Osteoblast (primary cell): ENCODE data around the gene AFF3. TPM values are rescaled to one million over a fixed set of nuclear protein-coding genes. Genes with fewer than 3 reads are reported as not detected.
A peak's percentile ranks its signal among the peaks of the same experiment; 100 is the strongest.

Experiments
- DNase-seq: peaks from one replicate; pipeline ENCODE4 v3.0.0; 2011; ENCODE audit warnings: low spot score, mixed read lengths; ENCODE audit not compliant: insufficient read length; ENCODE audit errors: missing footprints
- H2AFZ ChIP-seq: 2 replicates; pipeline ENCODE4 v1.6.0; 2011; ENCODE audit warnings: mild to moderate bottlenecking, low read length
- H3K27ac ChIP-seq: 2 replicates; pipeline ENCODE4 v1.5.1; 2011; ENCODE audit warnings: mild to moderate bottlenecking, low read depth, low read length, moderate library complexity
- H3K27me3 ChIP-seq: 2 replicates; pipeline ENCODE4 v1.6.0; 2012; ENCODE audit warnings: mild to moderate bottlenecking, control low read depth, inconsistent platforms, low read length, moderate library complexity; ENCODE audit not compliant: insufficient read depth
- H3K36me3 ChIP-seq: 2 replicates; pipeline ENCODE4 v1.5.1; 2011; ENCODE audit warnings: mild to moderate bottlenecking, low read length, control low read depth, moderate library complexity; ENCODE audit not compliant: insufficient read depth
- H3K4me1 ChIP-seq: 2 replicates; pipeline ENCODE4 v1.5.1; 2011; ENCODE audit warnings: mild to moderate bottlenecking, low read length, control low read depth, moderate library complexity; ENCODE audit not compliant: insufficient read depth
- H3K4me2 ChIP-seq: 2 replicates; pipeline ENCODE4 v1.6.0; 2011; ENCODE audit warnings: mild to moderate bottlenecking, low read length; ENCODE audit not compliant: insufficient read depth
- H3K4me3 ChIP-seq: fragments of 200-600 bp; sonication (generic); 3 replicates; pipeline ENCODE4 v1.5.1; 2012; ENCODE audit warnings: mild to moderate bottlenecking, low read length, inconsistent platforms; ENCODE audit not compliant: insufficient read depth
- H3K79me2 ChIP-seq: 2 replicates; pipeline ENCODE4 v1.6.0; 2012; ENCODE audit warnings: mild to moderate bottlenecking, low read length, control low read depth, inconsistent platforms; ENCODE audit not compliant: insufficient read depth
- H3K9me3 ChIP-seq: 2 replicates; pipeline ENCODE4 v1.5.1; 2011; ENCODE audit warnings: low read depth, low read length, control low read depth
- H4K20me1 ChIP-seq: 2 replicates; pipeline ENCODE4 v1.6.0; 2012; ENCODE audit warnings: mild to moderate bottlenecking, low read length, control low read depth; ENCODE audit not compliant: insufficient read depth
- CTCF ChIP-seq: IDR thresholded peaks from 2 replicates; pipeline ENCODE4 v1.5.1; 2011; ENCODE audit warnings: mild to moderate bottlenecking, low read depth, low read length, moderate library complexity; ENCODE audit errors: extremely low read depth
- total RNA-seq: library from RNA; depleted of rRNA; stranded (reverse); fragments of >200 nt; gene quantifications from 2 replicates; pipeline ENCODE4 v1.2.3, GENCODE V29; 2012

Gene AFF3
- total RNA-seq, 1 donor = 4.3 TPM

GRCh38 chr2:99619151-99619550, 523.2 kb downstream of the AFF3 start:
- Histone ChIP-seq H4K20me1 (no peaks in the 10 kb centered on the region), H3K79me2 (no peaks in the 10 kb centered on the region), H3K4me1 (no peaks in the 10 kb centered on the region), H3K4me3 (no peak overlapping the region), H3K27me3 (no peaks in the 10 kb centered on the region), H3K4me2 (no peak overlapping the region), H3K27ac (no peak overlapping the region), H3K36me3 (no peaks in the 10 kb centered on the region), H3K9me3 (no peaks in the 10 kb centered on the region), H2AFZ (no peak overlapping the region)
- no peak for DNase-seq
- no peak for TF ChIP-seq CTCF

- Histone ChIP-seq H3K79me2 (no peaks in the 10 kb centered on the region), H3K4me3 (no peak overlapping the region), H3K27me3 (no peaks in the 10 kb centered on the region), H3K4me2 (no peak overlapping the region), H3K27ac (no peak overlapping the region), H3K36me3 (no peaks in the 10 kb centered on the region), H4K20me1 (no peaks in the 10 kb centered on the region), H3K9me3 (no peaks in the 10 kb centered on the region), H3K4me1 (no peaks in the 10 kb centered on the region), H2AFZ (no peak overlapping the region)
- TF ChIP-seq CTCF = no peak
- DNase-seq = no peak
Observed at GRCh38 chr2:99618579-99619097, 523.8 kb downstream of the AFF3 start.

GRCh38 chr2:99617811-99618210, 524.6 kb downstream of the AFF3 start:
- Histone ChIP-seq H2AFZ (no peak overlapping the region), H3K4me2 (no peak overlapping the region), H3K4me1 (no peaks in the 10 kb centered on the region), H3K9me3 (no peaks in the 10 kb centered on the region), H3K4me3 (no peak overlapping the region), H4K20me1 (no peaks in the 10 kb centered on the region), H3K27me3 (no peaks in the 10 kb centered on the region), H3K36me3 (no peaks in the 10 kb centered on the region), H3K79me2 (no peaks in the 10 kb centered on the region), H3K27ac (no peak overlapping the region)
- TF ChIP-seq CTCF = no peak
- no peak for DNase-seq

- H3K9me3 ChIP-seq = no peaks in the 10 kb centered on the region
- DNase-seq = no peak
- H3K4me2 ChIP-seq = no peak overlapping the region
- no peak overlapping the region for H3K27ac ChIP-seq
- H4K20me1 ChIP-seq = no peaks in the 10 kb centered on the region
- no peak overlapping the region for H2AFZ ChIP-seq
- H3K27me3 ChIP-seq = no peaks in the 10 kb centered on the region
- no peaks in the 10 kb centered on the region for H3K79me2 ChIP-seq
- no peak overlapping the region for H3K4me3 ChIP-seq
- no peaks in the 10 kb centered on the region for H3K36me3 ChIP-seq
- H3K4me1 ChIP-seq = no peaks in the 10 kb centered on the region
- peak; percentile 29 for TF ChIP-seq CTCF
Observed at GRCh38 chr2:99615247-99615771, 527.1 kb downstream of the AFF3 start.
